Mesenchymal stem cell (in vitro differentiated cells and primary cell): ENCODE results near the gene SAPCD2.

Experiments
- DNase-seq: peaks from one replicate; pipeline ENCODE4 v3.0.0-alpha.2; 2013
- H2AFZ ChIP-seq: one replicate; pipeline ENCODE4 v1.6.1; 2013; ENCODE audit warnings: low read depth, mild to moderate bottlenecking, control low read depth, inconsistent platforms, low read length, moderate library complexity
- H2AK5ac ChIP-seq: 2 replicates; pipeline ENCODE4 v1.6.1; 2013; ENCODE audit warnings: low read length, moderate library complexity, mild to moderate bottlenecking, inconsistent platforms; ENCODE audit not compliant: severe bottlenecking
- H2BK120ac ChIP-seq: one replicate; pipeline ENCODE4 v1.6.1; 2013; ENCODE audit warnings: low read depth, mild to moderate bottlenecking, inconsistent platforms, low read length, moderate library complexity
- H2BK12ac ChIP-seq, 2 experiments: one replicate each; pipeline ENCODE4 v1.6.1; 2013; ENCODE audit warnings: inconsistent platforms in 2 of 2, low read length in 2 of 2, mild to moderate bottlenecking in 2 of 2, moderate library complexity in 2 of 2, control low read depth in 1 of 2
- H2BK15ac ChIP-seq: one replicate; pipeline ENCODE4 v1.6.1; 2013; ENCODE audit warnings: mild to moderate bottlenecking, low read depth, inconsistent platforms; ENCODE audit not compliant: poor library complexity, severe bottlenecking
- H2BK5ac ChIP-seq: 2 replicates; pipeline ENCODE4 v1.6.1; 2013; ENCODE audit warnings: low read depth, mild to moderate bottlenecking, low read length, control low read depth, inconsistent platforms; ENCODE audit not compliant: poor library complexity, severe bottlenecking
- H3K14ac ChIP-seq, 2 experiments: one replicate each; pipeline ENCODE4 v1.6.1; 2013; ENCODE audit warnings: inconsistent platforms in 2 of 2, low read length in 2 of 2, control low read depth in 1 of 2, mild to moderate bottlenecking in 1 of 2, moderate library complexity in 1 of 2
- H3K18ac ChIP-seq, 2 experiments: one replicate each; pipeline ENCODE4 v1.6.1; 2013; ENCODE audit warnings: inconsistent platforms in 2 of 2, low read length in 2 of 2, control low read depth in 1 of 2, low read depth in 1 of 2, mild to moderate bottlenecking in 1 of 2
- H3K23ac ChIP-seq, 2 experiments: one replicate each; pipeline ENCODE4 v1.6.1; 2013; ENCODE audit warnings: inconsistent platforms in 2 of 2, low read length in 2 of 2, mild to moderate bottlenecking in 2 of 2, moderate library complexity in 2 of 2, control low read depth in 1 of 2
- H3K27ac ChIP-seq: 2 replicates; pipeline ENCODE4 v1.5.1; 2013; ENCODE audit warnings: mild to moderate bottlenecking, moderate library complexity, low read length, control low read depth, inconsistent platforms; ENCODE audit not compliant: poor library complexity, severe bottlenecking
- H3K27me3 ChIP-seq, 2 experiments: 2 replicates each; pipeline versions ENCODE4 v1.6.1 to v1.7.0; 2013; ENCODE audit warnings: low read length in 2 of 2, mild to moderate bottlenecking in 2 of 2, moderate library complexity in 2 of 2, control low read depth in 1 of 2, inconsistent platforms in 1 of 2; ENCODE audit not compliant: control insufficient read depth in 1 of 2, insufficient read depth in 1 of 2
- H3K36me3 ChIP-seq, 2 experiments: 2 replicates each; pipeline versions ENCODE4 v1.6.1 to v1.7.0; 2013; ENCODE audit warnings: low read length in 2 of 2, control low read depth in 1 of 2, inconsistent platforms in 1 of 2, low read depth in 1 of 2, mild to moderate bottlenecking in 1 of 2; ENCODE audit not compliant: insufficient read depth in 2 of 2, control insufficient read depth in 1 of 2
- H3K4ac ChIP-seq, 2 experiments: one replicate each; pipeline ENCODE4 v1.6.1; 2013; ENCODE audit warnings: inconsistent platforms in 2 of 2, low read length in 2 of 2, mild to moderate bottlenecking in 2 of 2, moderate library complexity in 2 of 2, control low read depth in 1 of 2, low read depth in 1 of 2
- H3K4me1 ChIP-seq: 2 replicates; pipeline ENCODE4 v1.6.1; 2013; ENCODE audit warnings: low read depth, low read length, control low read depth; ENCODE audit not compliant: control insufficient read depth, insufficient read depth
- H3K4me2 ChIP-seq: 2 replicates; pipeline ENCODE4 v1.6.1; 2013; ENCODE audit warnings: low read length, mild to moderate bottlenecking, inconsistent platforms; ENCODE audit not compliant: poor library complexity, severe bottlenecking
- H3K4me3 ChIP-seq, 2 experiments: 2 replicates each; pipeline versions ENCODE4 v1.5.1 to v1.7.0; 2013; ENCODE audit warnings: low read length in 2 of 2, mild to moderate bottlenecking in 2 of 2, control low read depth in 1 of 2, low read depth in 1 of 2; ENCODE audit not compliant: insufficient read depth in 1 of 2
- H3K79me1 ChIP-seq: replicated peaks from 2 replicates; pipeline ENCODE4 v1.6.1; 2013; ENCODE audit warnings: mild to moderate bottlenecking, control low read depth, low read length, inconsistent platforms; ENCODE audit not compliant: poor library complexity, severe bottlenecking
- H3K9ac ChIP-seq: 2 replicates; pipeline ENCODE4 v1.7.0; 2013; ENCODE audit warnings: mild to moderate bottlenecking, low read length, moderate library complexity
- H3K9me3 ChIP-seq: 2 replicates; pipeline ENCODE4 v1.7.0; 2013; ENCODE audit warnings: mild to moderate bottlenecking, low read length; ENCODE audit not compliant: control insufficient read depth
- H4K8ac ChIP-seq: one replicate; pipeline ENCODE4 v1.6.1; 2013; ENCODE audit warnings: inconsistent platforms, mild to moderate bottlenecking, low read length, moderate library complexity
- H4K91ac ChIP-seq: one replicate; pipeline ENCODE4 v1.6.1; 2013; ENCODE audit warnings: mild to moderate bottlenecking, low read length, inconsistent platforms
- WGBS: methylation state at CpG from one replicate; pipeline ENCODE4 v1.1.7; 2013; ENCODE audit warnings: mixed read lengths; 5-methylcytosine and 5-hydroxymethylcytosine counted together

The SAPCD2 gene

DNA sequence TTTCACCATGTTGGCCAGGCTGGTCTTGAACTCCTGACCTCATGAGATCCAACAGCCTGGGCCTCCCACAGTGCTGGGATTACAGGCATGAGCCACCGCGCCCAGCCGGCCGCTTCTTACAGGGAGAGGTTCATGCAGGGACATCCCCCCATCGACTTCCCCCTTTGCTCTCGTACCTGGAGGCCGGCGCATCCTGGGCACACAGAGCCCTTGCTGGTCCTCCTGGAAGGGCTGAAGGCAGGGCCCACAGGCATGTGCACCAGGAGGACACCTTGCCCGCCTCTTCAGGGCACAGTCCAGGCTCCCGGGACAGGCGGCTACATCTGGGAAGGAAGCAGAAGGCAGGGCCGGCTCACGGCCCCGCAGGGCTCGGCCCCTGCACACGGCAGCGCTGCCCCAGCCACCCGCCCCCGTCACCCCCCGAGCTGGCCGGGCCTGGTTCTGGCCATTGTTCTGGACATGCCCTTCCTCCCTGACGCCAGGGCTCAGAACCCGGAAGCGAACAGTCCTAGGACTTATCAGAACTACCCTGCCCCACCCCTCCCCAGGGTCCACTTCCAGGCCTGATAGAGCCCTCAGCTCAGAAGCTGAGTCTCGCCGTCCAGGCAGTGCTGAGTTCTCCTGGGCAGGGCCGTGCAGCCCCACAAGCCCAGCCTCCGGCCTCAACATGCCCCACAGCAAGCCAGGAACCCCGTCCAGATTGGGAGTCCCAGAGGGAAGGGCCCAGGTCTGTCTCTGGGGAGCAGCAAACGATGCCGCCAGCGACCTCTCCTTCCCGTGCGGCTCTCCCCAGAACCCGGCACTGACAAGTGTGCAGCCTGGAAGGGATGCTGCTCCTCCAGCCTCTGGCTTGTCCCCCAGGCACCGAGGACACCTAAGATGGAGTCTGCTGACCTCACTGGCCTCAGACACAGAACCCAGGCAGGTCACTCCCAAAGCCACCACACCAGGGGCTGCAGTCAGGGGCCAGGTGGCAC is 27.3 kb downstream of the SAPCD2 start:
- H4K91ac ChIP-seq, result no peak overlapping the region

DNA sequence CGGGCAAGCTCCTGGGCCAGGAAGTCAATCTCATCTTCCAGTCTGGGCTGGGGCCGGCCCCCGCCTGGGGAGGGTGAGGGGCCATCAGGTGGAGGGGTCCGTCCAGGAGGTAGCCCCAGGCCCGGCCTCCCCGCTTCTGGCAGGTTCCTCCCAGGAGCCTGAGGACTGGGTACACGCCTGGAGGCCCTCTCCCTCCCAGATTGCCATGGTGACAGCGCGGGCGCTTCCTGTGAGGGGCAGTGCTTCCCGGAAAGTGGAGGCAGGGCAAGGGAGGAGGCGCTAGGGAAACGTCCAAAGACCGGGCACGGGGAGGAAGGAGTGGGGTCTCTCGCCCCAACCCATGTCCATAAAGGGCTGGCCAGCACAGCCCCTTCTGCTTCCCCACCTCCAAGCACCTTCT is 29.2 kb downstream of the SAPCD2 start:
- Histone ChIP-seq H3K4me3 (peak overlapping the region in 1 of 2 experiments; percentile 9), H2BK15ac (no peak overlapping the region)
- WGBS, result 87% methylated on average over 13 of the region's 16 CpGs

More for the DNA sequence above, 27.3 kb downstream of the SAPCD2 start:
- Histone ChIP-seq H3K9me3 (no peaks in the 10 kb centered on the region), H3K27ac (no peak overlapping the region), H2BK120ac (no peak overlapping the region), H3K14ac (no peak overlapping the region), H3K18ac (no peak overlapping the region), H3K9ac (peak overlapping the region; percentile 18), H3K36me3 (peaks cover 14 to 32% of the 10 kb centered on the region in 2 experiments), H2BK5ac (no peak overlapping the region), H2AFZ (no peak overlapping the region), H4K8ac (no peak overlapping the region), H3K4me2 (no peak overlapping the region), H3K79me1 (no peaks in the 10 kb centered on the region), H2BK12ac (no peak overlapping the region), H3K4ac (no peak overlapping the region), H3K4me3 (no peak overlapping the region), H2AK5ac (no peak overlapping the region), H3K4me1 (peaks cover 23% of the 10 kb centered on the region), H2BK15ac (no peak overlapping the region), H3K27me3 (peaks cover 13 to 41% of the 10 kb centered on the region in 2 experiments), H3K23ac (peak overlapping the region in 1 of 2 experiments; percentile 35)
- 85% methylated on average over 34 of the region's 36 CpGs for WGBS
- no peak for DNase-seq

DNA sequence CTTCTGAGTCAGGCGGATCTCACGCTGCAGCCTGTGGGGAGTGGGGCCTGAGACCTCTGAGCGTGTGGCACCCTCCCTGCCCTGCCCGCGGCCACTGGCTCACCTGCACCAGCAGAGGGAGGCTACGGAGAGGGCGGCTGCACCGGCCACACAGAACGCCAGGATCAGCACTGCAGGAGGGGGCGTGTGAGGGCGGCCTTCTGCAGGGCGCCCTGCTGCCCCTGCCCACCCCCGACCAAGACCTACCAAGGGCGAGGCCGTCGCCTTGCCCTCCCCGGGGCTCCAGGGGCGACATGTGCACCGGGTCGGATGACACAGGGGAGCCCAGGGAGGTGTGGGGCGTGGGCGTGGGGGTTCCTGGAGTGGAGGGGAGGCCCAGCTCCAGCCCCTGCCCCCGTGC is 29.8 kb downstream of the SAPCD2 start:
- Histone ChIP-seq H2BK12ac (no peak overlapping the region), H2AFZ (no peak overlapping the region), H2AK5ac (no peak overlapping the region), H3K36me3 (peaks cover 20 to 45% of the 10 kb centered on the region in 2 experiments), H3K4ac (no peak overlapping the region), H4K91ac (peak overlapping the region; percentile 62), H4K8ac (no peak overlapping the region), H3K79me1 (no peaks in the 10 kb centered on the region), H3K27me3 (peaks cover 0 to 22% of the 10 kb centered on the region in 2 experiments), H3K27ac (no peak overlapping the region), H2BK120ac (no peak overlapping the region), H3K9me3 (no peaks in the 10 kb centered on the region), H3K4me1 (peaks cover 16% of the 10 kb centered on the region), H3K9ac (no peak overlapping the region), H3K18ac (no peak overlapping the region), H3K4me3 (no peak overlapping the region), H3K4me2 (no peak overlapping the region), H3K23ac (no peak overlapping the region), H2BK15ac (no peak overlapping the region), H3K14ac (no peak overlapping the region), H2BK5ac (no peak overlapping the region)
- no peak for DNase-seq
- 93% methylated on average over 22 of the region's 23 CpGs for whole genome bisulfite sequencing

More for the DNA sequence above, 29.2 kb downstream of the SAPCD2 start:
- Histone ChIP-seq H3K27ac (no peak overlapping the region), H3K23ac (no peak overlapping the region), H4K8ac (no peak overlapping the region), H3K4me1 (peaks cover 20% of the 10 kb centered on the region), H3K36me3 (peaks cover 20 to 42% of the 10 kb centered on the region in 2 experiments), H3K9ac (no peak overlapping the region), H3K9me3 (no peaks in the 10 kb centered on the region), H2BK5ac (no peak overlapping the region), H3K18ac (no peak overlapping the region), H2BK12ac (no peak overlapping the region), H3K79me1 (no peaks in the 10 kb centered on the region), H3K14ac (no peak overlapping the region), H3K4ac (no peak overlapping the region), H4K91ac (no peak overlapping the region), H2AFZ (no peak overlapping the region), H3K27me3 (peaks cover 0 to 22% of the 10 kb centered on the region in 2 experiments), H3K4me2 (no peak overlapping the region), H2AK5ac (no peak overlapping the region), H2BK120ac (no peak overlapping the region)
- DNase-seq, result no peak

DNA sequence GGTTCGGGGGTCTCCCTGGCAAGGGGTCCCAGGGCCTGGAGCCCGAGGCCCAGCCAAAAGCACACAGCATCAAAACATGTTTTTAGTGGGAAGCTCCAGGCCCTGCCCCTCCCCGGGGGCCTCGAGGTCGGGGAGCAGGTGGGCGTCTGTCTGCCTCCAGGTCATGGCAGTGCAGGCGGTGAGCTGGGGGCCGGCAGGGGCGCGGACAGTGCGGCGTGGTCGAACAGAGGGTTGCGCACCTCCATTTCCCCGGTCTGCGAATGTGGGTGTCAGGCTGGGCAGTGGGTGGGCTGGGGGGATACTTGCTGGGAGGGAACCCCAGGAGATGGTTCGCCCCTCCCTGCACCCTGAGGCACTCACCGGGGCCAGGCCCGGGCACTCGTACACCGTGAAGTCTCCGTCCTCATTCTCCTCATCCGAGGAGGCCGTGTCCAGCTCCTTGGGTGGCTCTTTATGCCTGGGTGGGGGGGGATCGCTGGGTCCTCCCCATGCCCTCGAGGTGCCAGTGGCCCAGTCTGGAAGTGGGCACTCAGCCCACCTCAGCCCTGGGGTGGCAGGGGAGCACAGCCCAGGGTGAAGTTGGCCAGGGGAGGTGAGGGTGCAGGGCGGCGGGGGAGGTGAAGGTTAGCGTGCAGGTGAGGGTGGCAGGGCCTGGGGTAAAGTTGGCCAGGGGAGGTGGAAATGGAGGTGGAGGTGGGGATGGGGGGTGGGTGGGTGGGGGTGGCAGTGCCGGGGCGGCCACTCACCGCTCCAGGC is 30.6 kb downstream of the SAPCD2 start:
- peaks cover 11% of the 10 kb centered on the region for H3K4me1 ChIP-seq
- H2BK15ac ChIP-seq, result no peak overlapping the region
- no peak overlapping the region for H2AFZ ChIP-seq
- no peaks in the 10 kb centered on the region for H3K9me3 ChIP-seq
- no peak overlapping the region for H2BK120ac ChIP-seq
- H3K4ac ChIP-seq, result no peak overlapping the region
- DNase-seq, result no peak
- no peak overlapping the region for H2BK12ac ChIP-seq
- no peak overlapping the region for H3K9ac ChIP-seq
- no peak overlapping the region for H3K14ac ChIP-seq
- H4K8ac ChIP-seq, result no peak overlapping the region
- H2AK5ac ChIP-seq, result no peak overlapping the region
- H3K36me3 ChIP-seq, result peaks cover 20 to 45% of the 10 kb centered on the region in 2 experiments
- no peak overlapping the region for H3K4me3 ChIP-seq
- H2BK5ac ChIP-seq, result no peak overlapping the region
- H3K4me2 ChIP-seq, result no peak overlapping the region
- no peaks in the 10 kb centered on the region for H3K79me1 ChIP-seq
- H3K27me3 ChIP-seq, result peaks cover 0 to 17% of the 10 kb centered on the region in 2 experiments
- no peak overlapping the region for H3K27ac ChIP-seq
- H3K23ac ChIP-seq, result no peak overlapping the region
- H3K18ac ChIP-seq, result no peak overlapping the region
- WGBS, result 87% methylated on average over 26 of the region's 32 CpGs
- H4K91ac ChIP-seq, result no peak overlapping the region
